ENCODE measurements around the gene KRTDAP. TPM values are rescaled to one million over a fixed set of nuclear protein-coding genes. Genes with fewer than 3 reads are reported as not detected.

The KRTDAP gene
- total RNA-seq, 1 donor from 2014 or later: not detected

GRCh38 chr19:35457173-35457572, 33.1 kb downstream of the KRTDAP start:
- Mint-ChIP-seq H3K36me3 (ENCODE audit: unreplicated experiment) (no peaks in the 10 kb centered on the region), H3K9me3 (ENCODE audit: unreplicated experiment) (no peaks in the 10 kb centered on the region), H3K4me3 (ENCODE audit: unreplicated experiment) (no peak overlapping the region), H3K27ac (ENCODE audit: unreplicated experiment) (no peak overlapping the region), H3K4me1 (ENCODE audit: low read depth, unreplicated experiment) (peaks cover 4% of the 10 kb centered on the region), H3K27me3 (ENCODE audit: unreplicated experiment) (no peaks in the 10 kb centered on the region)
- no peak for DNase-seq
- no peak for TF ChIP-seq CTCF (IDR thresholded peaks at IDR 0.05; ENCODE audit: partially characterized antibody, unreplicated experiment)

- no peaks in the 10 kb centered on the region for H3K27me3 Mint-ChIP-seq (ENCODE audit: unreplicated experiment)
- DNase-seq: no peak
- H3K4me3 Mint-ChIP-seq (ENCODE audit: unreplicated experiment): no peak overlapping the region
- no peak overlapping the region for H3K27ac Mint-ChIP-seq (ENCODE audit: unreplicated experiment)
- peaks cover 4% of the 10 kb centered on the region for H3K4me1 Mint-ChIP-seq (ENCODE audit: low read depth, unreplicated experiment)
- H3K9me3 Mint-ChIP-seq (ENCODE audit: unreplicated experiment): peaks cover 2% of the 10 kb centered on the region
- no peaks in the 10 kb centered on the region for H3K36me3 Mint-ChIP-seq (ENCODE audit: unreplicated experiment)
- no peak for TF ChIP-seq CTCF (IDR thresholded peaks at IDR 0.05; ENCODE audit: partially characterized antibody, unreplicated experiment)
Measured at GRCh38 chr19:35455616-35456201, 34.6 kb downstream of the KRTDAP start.

GRCh38 chr19:35454663-35455062, 35.6 kb downstream of the KRTDAP start:
- Mint-ChIP-seq H3K27ac (ENCODE audit: unreplicated experiment) (no peak overlapping the region), H3K27me3 (ENCODE audit: unreplicated experiment) (no peaks in the 10 kb centered on the region), H3K4me1 (ENCODE audit: low read depth, unreplicated experiment) (peaks cover 4% of the 10 kb centered on the region), H3K9me3 (ENCODE audit: unreplicated experiment) (peaks cover 4% of the 10 kb centered on the region), H3K36me3 (ENCODE audit: unreplicated experiment) (no peaks in the 10 kb centered on the region), H3K4me3 (ENCODE audit: unreplicated experiment) (no peak overlapping the region)
- no peak for DNase-seq
- no peak for TF ChIP-seq CTCF (IDR thresholded peaks at IDR 0.05; ENCODE audit: partially characterized antibody, unreplicated experiment)

GRCh38 chr19:35451338-35452096, 38.7 kb downstream of the KRTDAP start:
- DNase-seq: no peak
- peaks cover 3% of the 10 kb centered on the region for H3K27me3 Mint-ChIP-seq (ENCODE audit: unreplicated experiment)
- no peak for TF ChIP-seq CTCF (IDR thresholded peaks at IDR 0.05; ENCODE audit: partially characterized antibody, unreplicated experiment)
- H3K4me3 Mint-ChIP-seq (ENCODE audit: unreplicated experiment): no peak overlapping the region
- no peak overlapping the region for H3K27ac Mint-ChIP-seq (ENCODE audit: unreplicated experiment)
- no peaks in the 10 kb centered on the region for H3K36me3 Mint-ChIP-seq (ENCODE audit: unreplicated experiment)
- H3K9me3 Mint-ChIP-seq (ENCODE audit: unreplicated experiment): peaks cover 4% of the 10 kb centered on the region
- H3K4me1 Mint-ChIP-seq (ENCODE audit: low read depth, unreplicated experiment): no peaks in the 10 kb centered on the region

- H3K4me3 Mint-ChIP-seq (ENCODE audit: unreplicated experiment): no peak overlapping the region
- DNase-seq: no peak
- H3K27ac Mint-ChIP-seq (ENCODE audit: unreplicated experiment): no peak overlapping the region
- no peak for TF ChIP-seq CTCF (IDR thresholded peaks at IDR 0.05; ENCODE audit: partially characterized antibody, unreplicated experiment)
- H3K9me3 Mint-ChIP-seq (ENCODE audit: unreplicated experiment): peaks cover 4% of the 10 kb centered on the region
- no peaks in the 10 kb centered on the region for H3K36me3 Mint-ChIP-seq (ENCODE audit: unreplicated experiment)
- no peaks in the 10 kb centered on the region for H3K4me1 Mint-ChIP-seq (ENCODE audit: low read depth, unreplicated experiment)
- H3K27me3 Mint-ChIP-seq (ENCODE audit: unreplicated experiment): peaks cover 11% of the 10 kb centered on the region
Measured at GRCh38 chr19:35449359-35450043, 40.8 kb downstream of the KRTDAP start.
